CD14-positive monocyte (primary cell): ENCODE results near the gene INTS15. TPM values are rescaled to one million over a fixed set of nuclear protein-coding genes. Genes with fewer than 3 reads are reported as not detected.

Experiments
- DNase-seq, 3 donors: peaks; one replicate each; pipeline ENCODE4 v3.0.0-alpha.2; 2011 to 2022
- H2AFZ ChIP-seq: 2 replicates; pipeline ENCODE4 v1.6.0; 2012; ENCODE audit warnings: mild to moderate bottlenecking, low read depth, low read length, inconsistent platforms; ENCODE audit not compliant: insufficient read depth, poor library complexity, severe bottlenecking
- H3K27ac ChIP-seq, 2 donors: 1 replicate in 1 of 2; 2 replicates in 1 of 2; pipeline ENCODE4 v1.5.1; 2012 to 2013; ENCODE audit warnings: low read length in 2 of 2, control low read depth in 1 of 2, inconsistent platforms in 1 of 2, low read depth in 1 of 2, mild to moderate bottlenecking in 1 of 2
- H3K27me3 ChIP-seq, 2 donors: one replicate each; pipeline versions ENCODE4 v1.6.0 to v1.6.1; 2011 to 2013; ENCODE audit warnings: low read length in 2 of 2; ENCODE audit not compliant: control insufficient read depth in 2 of 2, insufficient read depth in 2 of 2
- H3K36me3 ChIP-seq, 2 donors: replicated peaks in 1 of 2; 1 replicate in 1 of 2; 2 replicates in 1 of 2; pipeline versions ENCODE4 v1.5.1 to v1.6.1; 2012 to 2013; ENCODE audit warnings: low read length in 2 of 2, control low read depth in 1 of 2, inconsistent platforms in 1 of 2, mild to moderate bottlenecking in 1 of 2; ENCODE audit not compliant: insufficient read depth in 2 of 2, control insufficient read depth in 1 of 2
- H3K4me1 ChIP-seq, 2 donors: 1 replicate in 1 of 2; 2 replicates in 1 of 2; pipeline versions ENCODE4 v1.5.1 to v1.6.1; 2012 to 2013; ENCODE audit warnings: low read length in 2 of 2, control low read depth in 1 of 2, inconsistent platforms in 1 of 2, mild to moderate bottlenecking in 1 of 2, moderate library complexity in 1 of 2; ENCODE audit not compliant: insufficient read depth in 2 of 2, control insufficient read depth in 1 of 2
- H3K4me2 ChIP-seq: replicated peaks from 2 replicates; pipeline ENCODE3; 2012; ENCODE audit warnings: low read length, moderate library complexity, mild to moderate bottlenecking; ENCODE audit not compliant: poor library complexity, severe bottlenecking; ENCODE audit errors: extremely low read depth
- H3K4me3 ChIP-seq, 3 experiments: fragments of 200-600 bp in 1 of 3; sonication (generic) in 1 of 3; replicated peaks in 1 of 3; 1 replicate in 2 of 3; 2 replicates in 1 of 3; pipeline ENCODE4 v1.5.1; 2011 to 2013; ENCODE audit warnings: low read length in 3 of 3, mild to moderate bottlenecking in 3 of 3, control low read depth in 2 of 3, low read depth in 2 of 3, inconsistent platforms in 1 of 3, moderate library complexity in 1 of 3
- H3K79me2 ChIP-seq: 2 replicates; pipeline ENCODE4 v1.6.0; 2012; ENCODE audit warnings: mild to moderate bottlenecking, control low read depth, inconsistent platforms, low read length, moderate library complexity; ENCODE audit not compliant: insufficient read depth
- H3K9ac ChIP-seq: 2 replicates; pipeline ENCODE4 v1.6.0; 2017; ENCODE audit warnings: low read length, mild to moderate bottlenecking; ENCODE audit not compliant: insufficient read depth, poor library complexity, severe bottlenecking
- H3K9me3 ChIP-seq, 2 donors: replicated peaks in 1 of 2; 1 replicate in 1 of 2; 2 replicates in 1 of 2; pipeline versions ENCODE4 v1.5.1 to v1.6.1; 2012 to 2013; ENCODE audit warnings: low read length in 2 of 2, control low read depth in 1 of 2; ENCODE audit not compliant: control insufficient read depth in 1 of 2, insufficient read depth in 1 of 2
- H4K20me1 ChIP-seq: 2 replicates; pipeline ENCODE4 v1.6.0; 2012; ENCODE audit warnings: mild to moderate bottlenecking, low read length, control low read depth, moderate library complexity; ENCODE audit not compliant: insufficient read depth
- H3K27ac Mint-ChIP-seq, 7 donors: one replicate each; pipeline ENCODE4 v1.8.0; 2020; ENCODE audit warnings: mild to moderate bottlenecking in 7 of 7, mixed read lengths in 7 of 7, moderate library complexity in 6 of 7, inconsistent platforms in 2 of 7
- H3K27me3 Mint-ChIP-seq, 3 donors: one replicate each; pipeline ENCODE4 v1.8.0; 2021 to 2022; ENCODE audit warnings: low read depth in 3 of 3, mild to moderate bottlenecking in 3 of 3, mixed read lengths in 3 of 3, moderate library complexity in 3 of 3, inconsistent platforms in 1 of 3
- H3K36me3 Mint-ChIP-seq, 2 donors: one replicate each; pipeline ENCODE4 v1.8.0; 2020; ENCODE audit warnings: mixed read lengths in 2 of 2, inconsistent platforms in 1 of 2, mild to moderate bottlenecking in 1 of 2
- H3K4me1 Mint-ChIP-seq: one replicate; pipeline ENCODE4 v1.8.0; 2020; ENCODE audit warnings: mild to moderate bottlenecking, mixed read lengths
- H3K4me3 Mint-ChIP-seq, 2 donors: one replicate each; pipeline ENCODE4 v1.8.0; 2020; ENCODE audit warnings: mild to moderate bottlenecking in 2 of 2, mixed read lengths in 2 of 2, moderate library complexity in 1 of 2
- H3K9me3 Mint-ChIP-seq, 7 donors: one replicate each; pipeline ENCODE4 v1.8.0; 2020 to 2022; ENCODE audit warnings: mixed read lengths in 7 of 7, mild to moderate bottlenecking in 6 of 7, moderate library complexity in 6 of 7, inconsistent platforms in 2 of 7
- WGBS: methylation state at CpG from one replicate; pipeline ENCODE4 v1.1.5; 2013; ENCODE audit warnings: missing lambda C conversion rate; ENCODE audit not compliant: insufficient coverage; 5-methylcytosine and 5-hydroxymethylcytosine counted together
- intact Hi-C, 2 donors: fragments of 100-400 bp; cut with micrococcal nuclease; formaldehyde crosslinking; loops; one replicate each; pipeline versions ENCODE4 v1.15.0 to v1.15.1; 2023
- polyA plus RNA-seq, 3 donors: library from polyadenylated mRNA; depleted of rRNA in 1 of 3; unstranded in 2 of 3; stranded (reverse) in 1 of 3; fragments of 300-500 nt in 2 of 3; fragments of >200 nt in 1 of 3; fragmentation: Illumina TruSeq in 2 of 3; gene quantifications; 1 replicate in 2 of 3; 2 replicates in 1 of 3; pipeline ENCODE4 v1.2.3, GENCODE V29; 2012 to 2021
- TF ChIP-seq, protein P1 (sequence below): fragments of 200-600 bp; IDR thresholded peaks from one replicate; pipeline ENCODE4 v1.8.0; 2022; ENCODE audit warnings: antibody characterized with exemption, mild to moderate bottlenecking

INTS15 gene
- polyA plus RNA-seq, 3 donors, result 16.9 to 32.7 (median 17.2) TPM

DNA sequence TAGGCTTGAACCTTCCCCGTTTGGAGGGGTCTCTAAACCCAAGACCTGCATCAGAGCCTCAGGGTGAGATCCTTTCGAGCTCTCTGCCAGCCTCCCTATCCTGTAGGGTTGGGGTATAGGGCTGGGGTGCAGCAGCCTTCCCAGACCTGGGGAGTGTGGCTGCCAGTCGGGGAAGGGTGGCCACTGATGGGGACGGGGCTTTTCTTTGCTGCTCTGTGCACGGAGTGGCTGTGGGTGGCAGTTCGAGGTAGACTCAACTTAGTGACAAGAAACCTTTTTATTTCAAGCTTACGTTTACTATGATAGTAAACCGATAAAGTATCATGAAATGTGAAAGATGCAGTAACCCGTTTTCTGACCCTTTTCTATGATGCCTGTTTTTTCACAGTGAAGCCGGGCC, 60.3 kb downstream of the INTS15 start:
- Histone ChIP-seq H3K27me3 (no peaks in the 10 kb centered on the region), H3K4me3 (no peak overlapping the region), H3K9ac (no peak overlapping the region), H3K27ac (no peak overlapping the region), H3K9me3 (peaks cover 38 to 54% of the 10 kb centered on the region in 2 donors), H3K4me2 (no peak overlapping the region), H4K20me1 (peaks cover 47% of the 10 kb centered on the region), H3K79me2 (peaks cover 16% of the 10 kb centered on the region), H3K36me3 (peaks cover 74 to 89% of the 10 kb centered on the region in 2 donors), H2AFZ (no peak overlapping the region), H3K4me1 (no peaks in the 10 kb centered on the region)
- peak in 1 of 3 donors; percentile 0 for DNase-seq
- WGBS, result 99% methylated on average over 9 of the region's 10 CpGs
- TF ChIP-seq, protein P1, sequence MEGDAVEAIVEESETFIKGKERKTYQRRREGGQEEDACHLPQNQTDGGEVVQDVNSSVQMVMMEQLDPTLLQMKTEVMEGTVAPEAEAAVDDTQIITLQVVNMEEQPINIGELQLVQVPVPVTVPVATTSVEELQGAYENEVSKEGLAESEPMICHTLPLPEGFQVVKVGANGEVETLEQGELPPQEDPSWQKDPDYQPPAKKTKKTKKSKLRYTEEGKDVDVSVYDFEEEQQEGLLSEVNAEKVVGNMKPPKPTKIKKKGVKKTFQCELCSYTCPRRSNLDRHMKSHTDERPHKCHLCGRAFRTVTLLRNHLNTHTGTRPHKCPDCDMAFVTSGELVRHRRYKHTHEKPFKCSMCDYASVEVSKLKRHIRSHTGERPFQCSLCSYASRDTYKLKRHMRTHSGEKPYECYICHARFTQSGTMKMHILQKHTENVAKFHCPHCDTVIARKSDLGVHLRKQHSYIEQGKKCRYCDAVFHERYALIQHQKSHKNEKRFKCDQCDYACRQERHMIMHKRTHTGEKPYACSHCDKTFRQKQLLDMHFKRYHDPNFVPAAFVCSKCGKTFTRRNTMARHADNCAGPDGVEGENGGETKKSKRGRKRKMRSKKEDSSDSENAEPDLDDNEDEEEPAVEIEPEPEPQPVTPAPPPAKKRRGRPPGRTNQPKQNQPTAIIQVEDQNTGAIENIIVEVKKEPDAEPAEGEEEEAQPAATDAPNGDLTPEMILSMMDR, result no peak
- H3K36me3 Mint-ChIP-seq, result peaks cover 71 to 84% of the 10 kb centered on the region in 2 donors
- H3K9me3 Mint-ChIP-seq, result peaks cover 32 to 63% (median 52%) of the 10 kb centered on the region in 7 donors
- no peak overlapping the region for H3K4me3 Mint-ChIP-seq
- no peak overlapping the region for H3K27ac Mint-ChIP-seq
- intact Hi-C loops, result no loop called here
- no peaks in the 10 kb centered on the region for H3K27me3 Mint-ChIP-seq
- no peaks in the 10 kb centered on the region for H3K4me1 Mint-ChIP-seq

DNA sequence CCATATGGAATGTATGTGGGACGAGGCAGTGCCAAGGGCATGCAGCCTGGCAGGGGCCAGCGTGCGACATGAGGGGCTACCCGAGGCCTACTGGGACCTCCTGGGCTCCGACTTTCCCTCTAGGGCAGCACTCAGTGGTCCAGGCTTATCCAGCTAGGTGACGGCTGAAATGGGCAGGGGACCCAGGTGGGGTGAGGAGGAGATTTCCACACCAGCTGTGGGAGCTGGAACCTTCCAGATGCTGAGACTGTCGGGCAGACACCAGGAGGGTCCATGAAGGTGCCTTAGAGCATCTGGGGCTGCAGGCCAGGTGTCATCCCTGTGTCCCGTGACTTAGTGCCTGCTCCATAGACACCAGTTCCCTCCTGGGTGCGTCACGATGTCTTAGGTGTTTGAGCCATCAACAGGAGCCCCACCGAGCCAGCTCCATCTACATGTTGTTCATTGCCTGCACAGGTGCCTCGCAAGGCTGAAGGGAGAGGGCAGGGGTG, 60.7 kb downstream of the INTS15 start:
- Histone ChIP-seq H3K36me3 (peaks cover 75 to 90% of the 10 kb centered on the region in 2 donors), H3K79me2 (peaks cover 16% of the 10 kb centered on the region), H3K4me3 (no peak overlapping the region), H3K27me3 (no peaks in the 10 kb centered on the region), H3K4me2 (no peak overlapping the region), H3K9me3 (peaks cover 38 to 55% of the 10 kb centered on the region in 2 donors), H3K9ac (no peak overlapping the region), H3K27ac (no peak overlapping the region), H4K20me1 (peaks cover 46% of the 10 kb centered on the region), H3K4me1 (no peaks in the 10 kb centered on the region), H2AFZ (no peak overlapping the region)
- Mint-ChIP-seq H3K36me3 (peaks cover 72 to 84% of the 10 kb centered on the region in 2 donors), H3K4me3 (no peak overlapping the region), H3K4me1 (no peaks in the 10 kb centered on the region), H3K9me3 (peaks cover 32 to 63% (median 55%) of the 10 kb centered on the region in 7 donors), H3K27me3 (no peaks in the 10 kb centered on the region), H3K27ac (peak overlapping the region in 1 of 7 donors; percentile 6)
- intact Hi-C loops, result no loop called here
- WGBS, result 99% methylated on average over 10 of the region's 12 CpGs
- TF ChIP-seq, protein P1, result no peak
- DNase-seq, result peak in 1 of 3 donors; percentile 1
